KBM-7 (cell line): ENCODE results near the gene RALGAPB.
A peak's percentile ranks its signal among the peaks of the same experiment; 100 is the strongest.

Experiments
- DNase-seq: peaks from one replicate; pipeline ENCODE4 v3.0.0-alpha.2; 2015
- in situ Hi-C: fragments of 300-500 bp; cut with MboI; formaldehyde crosslinking; loops from 2 replicates; pipeline ENCODE4 v1.14.3; 2020; ENCODE audit warnings: low sequenced_read_pairs, low pct_unique_long_range_greater_than_20kb, mixed read lengths

RALGAPB gene

GRCh38 chr20:38536310-38536709, 63.7 kb downstream of the RALGAPB start:
- in situ Hi-C loops: no loop called here
- peak; percentile 3 for DNase-seq

DNA sequence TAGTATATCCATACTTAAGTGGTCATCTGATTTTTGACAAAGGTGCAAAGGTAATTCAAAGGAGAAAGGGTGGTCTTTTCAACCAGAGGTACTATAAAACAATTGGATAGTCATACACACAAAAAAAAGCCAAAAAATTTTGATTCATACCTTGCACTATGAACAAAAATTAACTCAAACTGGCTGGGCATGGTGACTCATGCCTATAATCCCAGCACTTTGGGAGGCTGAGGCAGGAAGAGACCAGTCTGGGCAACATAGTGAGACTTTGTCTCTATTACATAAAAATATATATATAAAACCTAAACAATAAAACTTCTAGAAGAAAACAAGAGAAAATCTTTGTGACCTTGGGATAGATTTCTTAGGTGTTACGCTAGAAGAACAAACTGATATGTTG, 64.5 kb downstream of the RALGAPB start:
- DNase-seq: no peak
- in situ Hi-C loops: no loop called here

DNA sequence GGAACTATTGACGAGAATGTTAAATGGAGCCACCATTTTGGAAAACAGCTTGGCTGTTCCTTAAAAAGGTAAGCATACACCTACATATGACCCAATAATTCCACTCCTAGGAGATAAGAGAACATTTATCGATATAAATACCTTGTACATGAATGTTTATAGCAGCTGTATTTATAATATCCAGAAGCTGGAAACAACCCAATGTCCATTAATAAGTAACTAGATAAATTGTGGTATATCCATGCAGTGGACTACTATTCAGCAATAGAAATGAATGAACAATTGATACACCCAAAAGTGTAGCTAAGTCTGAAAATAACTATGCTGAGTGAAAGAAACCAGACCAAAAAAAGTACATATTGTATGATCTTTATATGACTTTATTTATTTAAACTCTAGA, 66.1 kb downstream of the RALGAPB start:
- in situ Hi-C loops: no loop called here

DNA sequence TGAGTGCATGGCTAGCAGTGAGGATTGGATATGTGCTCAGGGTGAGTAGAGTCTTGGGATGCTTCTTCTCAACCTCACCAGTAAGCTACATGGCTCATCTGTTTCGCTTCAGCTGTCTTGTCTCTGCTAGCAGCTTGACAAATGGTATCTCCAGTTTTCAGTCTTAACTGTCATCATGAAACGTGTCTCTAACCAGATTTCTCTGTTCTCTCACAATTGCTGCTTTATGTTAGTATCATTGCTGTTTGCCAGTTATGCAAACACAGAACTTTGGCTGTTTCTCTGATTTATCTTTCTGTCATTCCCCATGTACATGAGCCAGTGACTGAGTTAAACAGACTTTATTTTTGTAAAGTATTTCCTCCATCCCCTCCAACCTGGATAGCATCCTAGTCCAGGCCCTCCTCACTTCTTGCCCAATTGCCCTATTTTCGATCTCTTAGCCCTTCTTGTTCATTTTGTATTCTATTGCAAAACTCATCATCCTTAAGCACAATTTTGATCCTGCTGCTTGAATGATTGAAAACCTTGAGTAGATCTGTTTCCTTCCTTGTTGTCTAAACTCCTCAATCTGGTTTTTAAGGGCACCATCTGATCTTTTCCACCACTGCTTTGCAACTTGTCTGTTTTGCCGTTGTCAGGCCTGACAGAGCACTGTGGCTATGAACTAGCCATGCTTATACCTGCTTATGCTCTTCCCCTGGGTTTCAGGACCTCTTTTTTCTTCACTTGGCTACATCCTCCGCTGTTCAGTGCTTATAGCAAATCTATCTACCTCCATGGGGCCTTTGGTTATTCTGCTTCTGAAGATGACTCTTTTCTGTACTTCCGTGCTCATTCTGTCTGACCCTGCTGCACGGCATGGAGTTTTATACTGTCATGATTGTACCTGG, 70.6 kb downstream of the RALGAPB start:
- no peak for DNase-seq
- in situ Hi-C loops: no loop called here

More for the DNA sequence above, 66.1 kb downstream of the RALGAPB start:
- no peak for DNase-seq

DNA sequence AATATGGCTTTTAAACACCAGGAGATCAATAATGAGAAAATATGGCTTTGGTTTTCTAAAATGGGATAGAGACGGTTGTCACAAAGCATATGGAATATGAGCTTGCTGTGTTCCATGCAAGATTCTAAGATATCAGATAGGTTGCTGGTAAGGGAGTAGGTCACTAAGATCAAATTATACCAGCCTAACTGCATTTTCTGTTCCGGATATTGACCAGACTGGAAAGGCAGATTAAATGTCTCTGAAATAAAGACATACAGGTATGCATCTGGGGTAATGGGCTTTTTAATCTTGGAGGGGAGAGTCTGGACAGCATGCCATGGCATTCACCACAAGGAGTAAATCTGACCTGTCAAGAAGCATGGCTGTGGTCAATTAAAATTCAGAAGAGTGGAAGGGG, 73.1 kb downstream of the RALGAPB start:
- in situ Hi-C loops: no loop called here
- DNase-seq: no peak

GRCh38 chr20:38547288-38548085, 74.8 kb downstream of the RALGAPB start:
- in situ Hi-C loops: no loop called here
- no peak for DNase-seq

DNA sequence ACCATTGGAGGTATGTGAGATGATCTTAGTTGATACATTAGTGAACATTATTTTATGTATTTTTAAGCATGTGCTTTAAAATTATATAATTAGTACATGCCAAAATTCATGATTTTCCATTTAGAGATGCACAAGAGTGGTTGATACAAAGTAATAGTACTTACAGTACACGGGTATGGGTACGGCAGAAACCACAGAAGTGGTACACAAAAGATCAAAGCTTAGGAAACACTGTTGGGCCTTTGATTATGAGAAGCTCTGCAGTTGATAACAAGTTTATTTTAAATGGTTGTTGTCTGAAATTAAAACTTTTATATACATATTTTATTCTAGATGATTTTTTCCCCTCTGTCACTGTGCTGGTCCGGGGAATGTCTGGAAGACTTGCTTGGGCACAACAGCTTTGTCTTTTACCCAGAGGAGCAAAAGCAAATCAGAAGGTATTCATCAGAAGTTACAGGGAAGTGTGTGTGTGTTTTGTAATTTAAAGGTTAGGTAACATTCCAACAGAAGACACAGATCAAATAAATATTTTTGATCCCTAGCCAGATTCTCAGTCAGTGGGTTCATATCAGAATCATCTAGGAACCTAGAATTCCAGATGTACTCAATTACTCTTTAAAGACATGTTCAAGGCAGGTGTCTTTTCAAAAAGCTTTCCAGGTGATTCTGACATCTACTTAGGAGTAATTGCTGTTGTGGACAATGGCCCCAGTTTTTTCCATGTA, 75.9 kb downstream of the RALGAPB start:
- in situ Hi-C loops: no loop called here
- no peak for DNase-seq

DNA sequence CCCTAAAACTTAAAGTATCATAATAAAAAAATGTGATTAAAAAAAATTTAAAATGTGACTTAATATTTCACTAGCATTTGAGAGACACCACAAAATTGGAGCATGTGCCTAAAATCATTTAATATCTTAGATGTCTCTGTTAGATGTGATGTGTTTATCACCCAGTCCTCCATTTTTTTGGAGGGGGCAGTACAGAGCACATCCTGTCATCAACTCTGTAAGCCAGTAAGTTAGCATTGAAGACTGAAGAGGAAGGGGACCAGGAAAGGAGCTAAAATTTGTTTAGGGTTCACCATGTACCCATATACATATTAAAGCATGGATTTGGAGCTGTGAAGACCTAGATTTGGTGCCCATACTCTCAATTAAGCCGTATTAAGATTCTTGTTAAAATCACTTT, 77.6 kb downstream of the RALGAPB start:
- peak; percentile 15 for DNase-seq
- in situ Hi-C loops: no loop called here

- in situ Hi-C loops: no loop called here
- DNase-seq: no peak
Measured at GRCh38 chr20:38551056-38551626, 78.5 kb downstream of the RALGAPB start.

- in situ Hi-C loops: no loop called here
- DNase-seq: no peak
Measured at GRCh38 chr20:38554986-38555385, 82.3 kb downstream of the RALGAPB start.

DNA sequence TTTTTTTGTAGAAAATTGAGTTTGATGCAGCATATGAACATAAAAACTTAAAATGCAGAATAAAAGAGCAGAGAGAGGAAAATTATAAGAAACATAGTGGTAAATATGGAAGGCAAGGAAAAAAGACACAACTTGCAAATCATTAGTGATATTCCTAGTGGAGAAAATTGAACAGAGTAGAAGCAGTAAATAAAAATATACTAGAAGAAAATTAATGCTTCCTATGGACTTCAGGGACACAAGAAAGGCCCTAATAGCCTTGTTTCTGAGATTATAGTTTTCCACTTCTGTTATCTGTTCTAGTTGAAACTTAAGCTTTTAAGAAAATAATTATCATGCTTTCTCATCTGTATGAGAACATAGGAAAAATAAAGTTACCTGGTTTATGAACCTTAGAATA, 82.8 kb downstream of the RALGAPB start:
- in situ Hi-C loops: no loop called here
- no peak for DNase-seq

- DNase-seq: no peak
- in situ Hi-C loops: no loop called here
Measured at GRCh38 chr20:38557174-38557573, 84.5 kb downstream of the RALGAPB start.

- no peak for DNase-seq
- in situ Hi-C loops: no loop called here
Measured at GRCh38 chr20:38558596-38559360, 86.1 kb downstream of the RALGAPB start.

DNA sequence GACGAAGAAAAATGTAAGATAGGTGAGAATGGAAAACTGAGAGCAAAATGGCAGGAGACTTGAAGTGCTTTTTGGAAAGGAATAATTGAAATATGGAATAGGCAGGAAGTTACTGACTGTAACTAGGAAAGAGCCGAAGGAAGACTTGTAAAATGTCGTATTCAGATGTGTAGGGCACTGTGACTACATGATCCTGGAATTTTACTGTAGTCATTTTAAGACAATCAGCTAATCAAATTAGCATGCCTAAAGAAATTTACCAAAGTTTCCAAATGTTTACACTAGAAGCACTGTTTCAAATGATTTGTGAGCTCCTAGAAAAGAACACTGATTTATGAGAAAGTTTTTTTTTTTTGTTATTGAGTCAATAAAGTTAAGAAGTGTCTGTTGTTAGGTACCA, 87.1 kb downstream of the RALGAPB start:
- no peak for DNase-seq

DNA sequence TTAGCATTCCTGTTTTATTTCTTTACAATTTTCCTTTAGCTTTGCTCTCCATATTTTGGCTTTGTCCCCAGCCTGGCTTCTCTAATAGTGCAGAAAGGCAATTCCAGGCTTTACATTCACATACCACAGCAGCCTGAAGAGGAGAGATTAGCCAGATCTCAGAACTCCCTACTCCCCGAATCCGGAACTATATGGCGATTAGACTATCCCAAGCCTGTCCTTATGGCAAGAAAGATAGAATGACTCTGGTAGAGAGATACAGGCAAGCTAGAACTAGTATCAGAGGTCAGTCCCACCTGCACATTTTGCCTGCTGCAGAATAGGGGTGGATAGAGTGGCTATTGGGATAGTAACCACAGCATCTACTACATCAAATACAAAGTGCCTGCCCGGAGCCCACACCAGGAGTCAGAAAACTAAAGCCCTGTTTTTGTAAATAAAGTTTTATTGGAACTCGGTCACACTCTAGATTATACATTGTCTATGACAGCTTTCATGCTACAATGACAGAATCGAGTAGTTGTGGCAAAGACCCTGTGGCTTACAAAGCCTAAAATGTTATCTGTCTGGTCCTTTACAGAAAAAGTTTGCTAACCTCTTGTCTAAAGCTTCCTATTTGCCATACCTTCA, 91.3 kb downstream of the RALGAPB start:
- no peak for DNase-seq
- in situ Hi-C loops: no loop called here

More for the DNA sequence above, 87.1 kb downstream of the RALGAPB start:
- in situ Hi-C loops: no loop called here

- in situ Hi-C loops: no loop called here
- no peak for DNase-seq
Measured at GRCh38 chr20:38564680-38565079, 92.0 kb downstream of the RALGAPB start.

DNA sequence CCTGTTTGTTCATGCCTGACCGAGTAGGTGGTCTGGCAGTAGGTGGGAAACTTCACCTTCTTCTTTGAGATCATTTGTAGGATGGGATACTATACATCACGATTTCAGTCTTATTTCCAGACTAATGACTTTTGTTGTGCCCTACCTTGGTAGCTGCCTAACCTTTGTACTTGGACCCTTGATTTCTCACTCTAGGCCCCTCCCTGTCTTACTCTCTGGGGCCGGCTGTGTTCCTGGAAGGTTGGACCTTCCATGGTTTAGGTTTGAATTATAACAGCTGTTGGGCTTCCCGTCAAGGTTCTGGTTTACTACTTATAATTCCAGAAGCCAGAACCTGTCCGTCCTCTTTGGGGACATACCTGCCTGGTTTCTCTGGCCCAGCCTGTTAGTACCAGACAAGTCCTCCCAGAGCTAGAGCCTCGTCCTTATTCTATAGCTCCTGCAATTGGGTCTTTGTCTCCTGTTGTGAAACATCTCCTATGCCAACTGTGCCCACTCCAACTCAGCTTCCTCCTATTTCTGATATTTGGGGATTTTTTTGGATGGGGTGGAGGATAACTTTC, 93.5 kb downstream of the RALGAPB start:
- in situ Hi-C loops: no loop called here
- DNase-seq: no peak
